ENCODE measurements around the gene FBXO28.
A peak's percentile ranks its signal among the peaks of the same experiment; 100 is the strongest.

The FBXO28 gene

DNA sequence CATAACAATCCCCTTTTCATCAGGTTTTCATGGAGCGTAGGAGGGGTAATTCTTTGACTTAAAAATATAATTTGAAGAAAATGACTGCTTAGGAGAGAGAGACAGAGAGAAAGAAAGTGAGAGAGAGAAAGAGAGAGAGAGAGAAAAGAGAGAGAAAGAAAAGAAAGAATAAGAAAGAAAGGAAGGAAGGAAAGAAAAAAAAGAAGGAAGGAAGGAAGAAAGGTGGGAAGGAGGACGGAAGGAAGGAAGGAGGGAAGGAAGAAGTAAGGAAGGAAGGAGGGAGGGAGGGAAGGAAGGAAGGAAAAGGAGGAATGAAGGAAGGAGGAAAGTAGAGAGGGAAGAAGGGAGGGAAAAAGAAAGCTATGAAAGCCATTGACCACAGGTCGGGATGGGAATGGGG lies 58.3 kb downstream of the FBXO28 start:
- no peak for ATAC-seq
- TF ChIP-seq OSR1 (CRISPR knock-in tag; IDR thresholded peaks at IDR 0.05) (no peak), TOX (CRISPR knock-in tag; IDR thresholded peaks at IDR 0.05; ENCODE audit: borderline replicate concordance) (no peak), ISL1 (CRISPR knock-in tag; IDR thresholded peaks at IDR 0.05) (no peak), BACH2 (CRISPR knock-in tag; IDR thresholded peaks at IDR 0.05; ENCODE audit: borderline replicate concordance) (no peak), ZFP3 (CRISPR knock-in tag; IDR thresholded peaks at IDR 0.05) (no peak), ARNTL (CRISPR knock-in tag; IDR thresholded peaks at IDR 0.05; ENCODE audit: borderline replicate concordance, low read depth) (no peak), ESRRG (CRISPR knock-in tag; IDR thresholded peaks at IDR 0.05) (no peak), ZC3H10 (CRISPR knock-in tag; IDR thresholded peaks at IDR 0.05) (no peak), CSDC2 (CRISPR knock-in tag; IDR thresholded peaks at IDR 0.05) (no peak), PPARA (CRISPR knock-in tag; IDR thresholded peaks at IDR 0.05; ENCODE audit: borderline replicate concordance) (no peak), ZFP30 (CRISPR knock-in tag; IDR thresholded peaks at IDR 0.05) (no peak), RARB (CRISPR knock-in tag; IDR thresholded peaks at IDR 0.05) (no peak), TCF4 (CRISPR knock-in tag; IDR thresholded peaks at IDR 0.05; ENCODE audit: borderline replicate concordance) (no peak), ZNF565 (CRISPR knock-in tag; conservative IDR thresholded peaks at IDR 0.05; ENCODE audit: low read depth) (no peak), ZNF8 (CRISPR knock-in tag; IDR thresholded peaks at IDR 0.05) (no peak)
- TF ChIP-seq, protein P1, sequence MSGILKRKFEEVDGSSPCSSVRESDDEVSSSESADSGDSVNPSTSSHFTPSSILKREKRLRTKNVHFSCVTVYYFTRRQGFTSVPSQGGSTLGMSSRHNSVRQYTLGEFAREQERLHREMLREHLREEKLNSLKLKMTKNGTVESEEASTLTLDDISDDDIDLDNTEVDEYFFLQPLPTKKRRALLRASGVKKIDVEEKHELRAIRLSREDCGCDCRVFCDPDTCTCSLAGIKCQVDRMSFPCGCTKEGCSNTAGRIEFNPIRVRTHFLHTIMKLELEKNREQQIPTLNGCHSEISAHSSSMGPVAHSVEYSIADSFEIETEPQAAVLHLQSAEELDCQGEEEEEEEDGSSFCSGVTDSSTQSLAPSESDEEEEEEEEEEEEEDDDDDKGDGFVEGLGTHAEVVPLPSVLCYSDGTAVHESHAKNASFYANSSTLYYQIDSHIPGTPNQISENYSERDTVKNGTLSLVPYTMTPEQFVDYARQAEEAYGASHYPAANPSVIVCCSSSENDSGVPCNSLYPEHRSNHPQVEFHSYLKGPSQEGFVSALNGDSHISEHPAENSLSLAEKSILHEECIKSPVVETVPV (CRISPR knock-in tag; IDR thresholded peaks at IDR 0.05): no peak
- TF ChIP-seq, protein P2, sequence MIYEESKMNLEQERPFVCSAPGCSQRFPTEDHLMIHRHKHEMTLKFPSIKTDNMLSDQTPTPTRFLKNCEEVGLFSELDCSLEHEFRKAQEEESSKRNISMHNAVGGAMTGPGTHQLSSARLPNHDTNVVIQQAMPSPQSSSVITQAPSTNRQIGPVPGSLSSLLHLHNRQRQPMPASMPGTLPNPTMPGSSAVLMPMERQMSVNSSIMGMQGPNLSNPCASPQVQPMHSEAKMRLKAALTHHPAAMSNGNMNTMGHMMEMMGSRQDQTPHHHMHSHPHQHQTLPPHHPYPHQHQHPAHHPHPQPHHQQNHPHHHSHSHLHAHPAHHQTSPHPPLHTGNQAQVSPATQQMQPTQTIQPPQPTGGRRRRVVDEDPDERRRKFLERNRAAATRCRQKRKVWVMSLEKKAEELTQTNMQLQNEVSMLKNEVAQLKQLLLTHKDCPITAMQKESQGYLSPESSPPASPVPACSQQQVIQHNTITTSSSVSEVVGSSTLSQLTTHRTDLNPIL (CRISPR knock-in tag; IDR thresholded peaks at IDR 0.05; ENCODE audit: low read depth): no peak
- TF ChIP-seq, protein P3, sequence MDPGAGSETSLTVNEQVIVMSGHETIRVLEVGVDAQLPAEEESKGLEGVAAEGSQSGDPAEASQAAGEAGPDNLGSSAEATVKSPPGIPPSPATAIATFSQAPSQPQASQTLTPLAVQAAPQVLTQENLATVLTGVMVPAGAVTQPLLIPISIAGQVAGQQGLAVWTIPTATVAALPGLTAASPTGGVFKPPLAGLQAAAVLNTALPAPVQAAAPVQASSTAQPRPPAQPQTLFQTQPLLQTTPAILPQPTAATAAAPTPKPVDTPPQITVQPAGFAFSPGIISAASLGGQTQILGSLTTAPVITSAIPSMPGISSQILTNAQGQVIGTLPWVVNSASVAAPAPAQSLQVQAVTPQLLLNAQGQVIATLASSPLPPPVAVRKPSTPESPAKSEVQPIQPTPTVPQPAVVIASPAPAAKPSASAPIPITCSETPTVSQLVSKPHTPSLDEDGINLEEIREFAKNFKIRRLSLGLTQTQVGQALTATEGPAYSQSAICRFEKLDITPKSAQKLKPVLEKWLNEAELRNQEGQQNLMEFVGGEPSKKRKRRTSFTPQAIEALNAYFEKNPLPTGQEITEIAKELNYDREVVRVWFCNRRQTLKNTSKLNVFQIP (CRISPR knock-in tag; IDR thresholded peaks at IDR 0.05; ENCODE audit: borderline replicate concordance, low read depth): no peak

DNA sequence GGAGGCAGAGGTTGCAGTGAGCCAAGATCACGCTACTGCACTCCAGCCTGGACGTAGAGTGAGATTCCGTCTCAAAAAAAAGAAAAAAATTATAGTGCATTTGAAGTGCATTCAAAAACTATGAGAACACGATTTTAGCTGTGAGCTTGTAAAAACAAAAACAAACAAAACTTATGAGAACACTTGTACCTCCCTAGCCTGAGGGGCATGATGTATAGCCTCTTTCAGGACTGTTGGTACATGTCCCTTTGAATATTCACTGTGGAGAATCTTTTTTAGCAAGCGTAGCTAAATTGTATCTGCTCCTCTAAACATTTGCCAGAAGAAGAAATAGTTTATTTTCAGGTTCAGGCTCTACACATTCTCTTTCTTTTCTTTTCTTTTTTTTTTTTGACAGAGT lies 59.6 kb downstream of the FBXO28 start:
- TF ChIP-seq BACH2 (CRISPR knock-in tag; IDR thresholded peaks at IDR 0.05; ENCODE audit: borderline replicate concordance) (no peak), CSDC2 (CRISPR knock-in tag; IDR thresholded peaks at IDR 0.05) (no peak), PPARA (CRISPR knock-in tag; IDR thresholded peaks at IDR 0.05; ENCODE audit: borderline replicate concordance) (no peak), GLIS3 (CRISPR knock-in tag; IDR thresholded peaks at IDR 0.05) (no peak), TCF4 (CRISPR knock-in tag; IDR thresholded peaks at IDR 0.05; ENCODE audit: borderline replicate concordance) (no peak), SNAI2 (CRISPR knock-in tag; IDR thresholded peaks at IDR 0.05) (no peak), ISL1 (CRISPR knock-in tag; IDR thresholded peaks at IDR 0.05) (no peak), ZNF8 (CRISPR knock-in tag; IDR thresholded peaks at IDR 0.05) (no peak), OSR1 (CRISPR knock-in tag; IDR thresholded peaks at IDR 0.05) (no peak), ARNTL (CRISPR knock-in tag; IDR thresholded peaks at IDR 0.05; ENCODE audit: borderline replicate concordance, low read depth) (no peak)
- TF ChIP-seq, protein P3 (CRISPR knock-in tag; IDR thresholded peaks at IDR 0.05; ENCODE audit: borderline replicate concordance, low read depth): no peak
- TF ChIP-seq, protein P2 (CRISPR knock-in tag; IDR thresholded peaks at IDR 0.05; ENCODE audit: low read depth): no peak
- TF ChIP-seq, protein P1 (CRISPR knock-in tag; IDR thresholded peaks at IDR 0.05): no peak
- ATAC-seq: no peak

DNA sequence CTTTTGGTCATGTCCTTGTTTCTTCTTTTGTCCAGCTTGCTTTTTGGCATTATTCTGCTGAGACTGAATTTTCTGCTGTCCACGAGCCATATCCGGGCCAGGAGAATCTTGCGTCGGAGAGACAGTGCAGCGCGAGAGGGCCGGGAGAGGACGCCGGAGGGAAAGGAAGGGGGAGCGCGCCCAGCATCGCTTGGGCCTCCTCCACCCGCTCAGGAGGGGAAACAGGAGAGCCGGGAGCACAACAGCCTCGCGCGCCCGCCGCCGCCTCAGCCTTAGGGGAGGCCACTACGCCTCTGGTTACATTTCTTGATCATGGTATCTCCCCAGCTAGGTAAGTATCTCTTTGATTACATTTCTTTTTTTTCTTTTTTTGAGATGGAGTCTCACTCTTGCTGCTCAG lies 61.7 kb downstream of the FBXO28 start:
- peak; percentile 79 for ATAC-seq
- TF ChIP-seq, protein P4, sequence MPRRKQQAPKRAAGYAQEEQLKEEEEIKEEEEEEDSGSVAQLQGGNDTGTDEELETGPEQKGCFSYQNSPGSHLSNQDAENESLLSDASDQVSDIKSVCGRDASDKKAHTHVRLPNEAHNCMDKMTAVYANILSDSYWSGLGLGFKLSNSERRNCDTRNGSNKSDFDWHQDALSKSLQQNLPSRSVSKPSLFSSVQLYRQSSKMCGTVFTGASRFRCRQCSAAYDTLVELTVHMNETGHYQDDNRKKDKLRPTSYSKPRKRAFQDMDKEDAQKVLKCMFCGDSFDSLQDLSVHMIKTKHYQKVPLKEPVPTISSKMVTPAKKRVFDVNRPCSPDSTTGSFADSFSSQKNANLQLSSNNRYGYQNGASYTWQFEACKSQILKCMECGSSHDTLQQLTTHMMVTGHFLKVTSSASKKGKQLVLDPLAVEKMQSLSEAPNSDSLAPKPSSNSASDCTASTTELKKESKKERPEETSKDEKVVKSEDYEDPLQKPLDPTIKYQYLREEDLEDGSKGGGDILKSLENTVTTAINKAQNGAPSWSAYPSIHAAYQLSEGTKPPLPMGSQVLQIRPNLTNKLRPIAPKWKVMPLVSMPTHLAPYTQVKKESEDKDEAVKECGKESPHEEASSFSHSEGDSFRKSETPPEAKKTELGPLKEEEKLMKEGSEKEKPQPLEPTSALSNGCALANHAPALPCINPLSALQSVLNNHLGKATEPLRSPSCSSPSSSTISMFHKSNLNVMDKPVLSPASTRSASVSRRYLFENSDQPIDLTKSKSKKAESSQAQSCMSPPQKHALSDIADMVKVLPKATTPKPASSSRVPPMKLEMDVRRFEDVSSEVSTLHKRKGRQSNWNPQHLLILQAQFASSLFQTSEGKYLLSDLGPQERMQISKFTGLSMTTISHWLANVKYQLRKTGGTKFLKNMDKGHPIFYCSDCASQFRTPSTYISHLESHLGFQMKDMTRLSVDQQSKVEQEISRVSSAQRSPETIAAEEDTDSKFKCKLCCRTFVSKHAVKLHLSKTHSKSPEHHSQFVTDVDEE (CRISPR knock-in tag; IDR thresholded peaks at IDR 0.05): no peak
- TF ChIP-seq, protein P1 (CRISPR knock-in tag; IDR thresholded peaks at IDR 0.05): no peak
- TF ChIP-seq GLIS3 (CRISPR knock-in tag; IDR thresholded peaks at IDR 0.05) (no peak), PPARA (CRISPR knock-in tag; IDR thresholded peaks at IDR 0.05; ENCODE audit: borderline replicate concordance) (no peak), ZFP3 (CRISPR knock-in tag; IDR thresholded peaks at IDR 0.05) (no peak), ZC3H10 (CRISPR knock-in tag; IDR thresholded peaks at IDR 0.05) (no peak), ARNTL (CRISPR knock-in tag; IDR thresholded peaks at IDR 0.05; ENCODE audit: borderline replicate concordance, low read depth) (no peak), ZNF565 (CRISPR knock-in tag; conservative IDR thresholded peaks at IDR 0.05; ENCODE audit: low read depth) (no peak), OSR1 (CRISPR knock-in tag; IDR thresholded peaks at IDR 0.05) (no peak), RARB (CRISPR knock-in tag; IDR thresholded peaks at IDR 0.05) (no peak), BACH2 (CRISPR knock-in tag; IDR thresholded peaks at IDR 0.05; ENCODE audit: borderline replicate concordance) (no peak)

Data from SK-N-SH treated with all-trans-retinoic acid at 6 μM for 48 hours (cell line).